Neural cell (in vitro differentiated cells): Measurements from ENCODE around the gene STRN. TPM values are rescaled to one million over a fixed set of nuclear protein-coding genes. Genes with fewer than 3 reads are reported as not detected.
A peak's percentile ranks its signal among the peaks of the same experiment; 100 is the strongest.

Experiments
- H2AFZ ChIP-seq: fragments of 200-600, 300-800 bp; sonication (generic), shearing (Covaris generic); 2 replicates; pipeline ENCODE4 v1.6.0; 2014; ENCODE audit warnings: low read depth, mild to moderate bottlenecking, antibody characterized with exemption, low read length, moderate library complexity
- H3F3A ChIP-seq: fragments of 200-600 bp; shearing (Covaris generic); 2 replicates; pipeline ENCODE4 v1.6.1; 2016; ENCODE audit warnings: mild to moderate bottlenecking, moderate library complexity, mixed read lengths, antibody characterized with exemption, low read length; ENCODE audit not compliant: insufficient read depth, poor library complexity, severe bottlenecking
- H3K27ac ChIP-seq: fragments of 200-600, 300-800 bp; sonication (generic), shearing (Covaris generic); 2 replicates; pipeline ENCODE4 v1.5.1; 2014; ENCODE audit warnings: mild to moderate bottlenecking, low read length, moderate library complexity
- H3K27me3 ChIP-seq: fragments of 300-800, 200-600 bp; sonication (generic), shearing (Covaris generic); 2 replicates; pipeline ENCODE4 v1.6.0; 2014; ENCODE audit warnings: mild to moderate bottlenecking, low read depth, low read length, moderate library complexity; ENCODE audit not compliant: insufficient read depth
- H3K36me3 ChIP-seq: fragments of 300-800, 200-600 bp; sonication (generic), shearing (Covaris generic); 2 replicates; pipeline ENCODE4 v1.5.1; 2014; ENCODE audit warnings: mild to moderate bottlenecking, antibody characterized with exemption, low read length, moderate library complexity; ENCODE audit not compliant: insufficient read depth
- H3K4me2 ChIP-seq: fragments of 300-800, 200-600 bp; sonication (generic), shearing (Covaris generic); 2 replicates; pipeline ENCODE4 v1.6.0; 2014; ENCODE audit warnings: mild to moderate bottlenecking, low read length
- H3K4me3 ChIP-seq: fragments of 300-800, 200-600 bp; sonication (generic), shearing (Covaris generic); 2 replicates; pipeline ENCODE4 v1.5.1; 2014; ENCODE audit warnings: mild to moderate bottlenecking, low read length, moderate library complexity
- H3K79me2 ChIP-seq: fragments of 200-600 bp; shearing (Covaris generic); replicated peaks from 2 replicates; pipeline ENCODE4 v1.6.0; 2014; ENCODE audit warnings: mild to moderate bottlenecking, low read length, moderate library complexity; ENCODE audit not compliant: insufficient read depth
- H3K9ac ChIP-seq: fragments of 300-800, 200-600 bp; sonication (generic), shearing (Covaris generic); 2 replicates; pipeline ENCODE4 v1.6.1; 2016; ENCODE audit warnings: mild to moderate bottlenecking, low read length, mixed read lengths
- H3K9me2 ChIP-seq: fragments of 200-600 bp; shearing (Covaris generic); 2 replicates; pipeline ENCODE4 v1.6.1; 2016; ENCODE audit warnings: mild to moderate bottlenecking, low read length, mixed read lengths; ENCODE audit not compliant: insufficient read depth
- H3K9me3 ChIP-seq: fragments of 200-600, 300-800 bp; sonication (generic), shearing (Covaris generic); 2 replicates; pipeline ENCODE4 v1.6.1; 2016; ENCODE audit warnings: mild to moderate bottlenecking, mixed run types, low read length, moderate library complexity, mixed read lengths
- H4K20me1 ChIP-seq: fragments of 200-600 bp; shearing (Covaris generic); 2 replicates; pipeline ENCODE4 v1.6.1; 2016; ENCODE audit warnings: mild to moderate bottlenecking, mixed run types; ENCODE audit not compliant: insufficient read depth
- CTCF ChIP-seq: fragments of 450-650 bp; IDR thresholded peaks from 2 replicates; pipeline ENCODE4 v1.5.1; 2014; ENCODE audit warnings: antibody characterized with exemption, mild to moderate bottlenecking, moderate library complexity; ENCODE audit not compliant: poor library complexity, severe bottlenecking
- EP300 ChIP-seq: fragments of 450-650 bp; conservative IDR thresholded peaks from 2 replicates; pipeline ENCODE4 v1.6.1; 2014; ENCODE audit warnings: antibody characterized with exemption, mild to moderate bottlenecking, moderate library complexity; ENCODE audit not compliant: poor library complexity, severe bottlenecking
- EZH2 ChIP-seq: fragments of 200-600, 300-800 bp; shearing (Covaris generic), sonication (generic); IDR thresholded peaks from 2 replicates; pipeline ENCODE4 v1.6.1; 2014; ENCODE audit warnings: antibody characterized with exemption, low read length, borderline replicate concordance, mild to moderate bottlenecking; ENCODE audit not compliant: insufficient read depth, poor library complexity, severe bottlenecking
- MXI1 ChIP-seq: fragments of 450-650 bp; conservative IDR thresholded peaks from 2 replicates; pipeline ENCODE4 v1.6.1; 2014; ENCODE audit warnings: antibody characterized with exemption, mild to moderate bottlenecking; ENCODE audit not compliant: poor library complexity, severe bottlenecking
- POLR2AphosphoS5 ChIP-seq: IDR thresholded peaks from 2 replicates; pipeline ENCODE4 v1.6.1; 2012
- RAD21 ChIP-seq: fragments of 450-650 bp; conservative IDR thresholded peaks from 2 replicates; pipeline ENCODE4 v1.6.1; 2014; ENCODE audit warnings: antibody characterized with exemption, mild to moderate bottlenecking, moderate library complexity
- REST ChIP-seq: IDR thresholded peaks from 2 replicates; pipeline ENCODE4 v1.6.1; 2012; ENCODE audit warnings: borderline replicate concordance
- SMC3 ChIP-seq: fragments of 450-650 bp; conservative IDR thresholded peaks from 2 replicates; pipeline ENCODE4 v1.6.1; 2014; ENCODE audit warnings: antibody characterized with exemption, mild to moderate bottlenecking, moderate library complexity; ENCODE audit not compliant: poor library complexity
- TAF1 ChIP-seq: IDR thresholded peaks from 2 replicates; pipeline ENCODE4 v1.6.1; 2012; ENCODE audit warnings: low read depth
- polyA plus RNA-seq: library from polyadenylated mRNA; depleted of rRNA; stranded (reverse); fragments of >200 nt; gene quantifications from 2 replicates; pipeline ENCODE4 v1.2.3, GENCODE V29; 2014

Gene STRN
- polyA plus RNA-seq, 1 donor from 2014 or later = 9.9 TPM

- no peak for TF ChIP-seq EZH2
- TF ChIP-seq SMC3 = no peak
- no peak for TF ChIP-seq EP300
- TF ChIP-seq RAD21 = no peak
- TF ChIP-seq POLR2AphosphoS5 = no peak
- no peak for TF ChIP-seq REST
- no peak for TF ChIP-seq MXI1
- TF ChIP-seq CTCF = no peak
- TF ChIP-seq TAF1 = no peak
- Histone ChIP-seq H3F3A (no peaks in the 10 kb centered on the region), H3K36me3 (no peaks in the 10 kb centered on the region), H3K9ac (peak overlapping the region; percentile 45), H3K79me2 (peaks cover 27% of the 10 kb centered on the region), H3K4me2 (peak overlapping the region; percentile 74), H3K27me3 (peaks cover 5% of the 10 kb centered on the region), H3K4me3 (peak overlapping the region; percentile 76), H4K20me1 (no peaks in the 10 kb centered on the region), H2AFZ (peak overlapping the region; percentile 56), H3K9me3 (no peaks in the 10 kb centered on the region), H3K27ac (no peak overlapping the region), H3K9me2 (no peaks in the 10 kb centered on the region)
These were observed 1.0 kb upstream of the STRN start for GRCh38 chr2:36967236-36967876.

- H3F3A ChIP-seq = no peaks in the 10 kb centered on the region
- H3K27me3 ChIP-seq = peaks cover 5% of the 10 kb centered on the region
- peak overlapping the region; percentile 47 for H3K4me2 ChIP-seq
- H3K36me3 ChIP-seq = no peaks in the 10 kb centered on the region
- TF ChIP-seq EZH2 (no peak), RAD21 (no peak), TAF1 (no peak), CTCF (no peak), POLR2AphosphoS5 (no peak), MXI1 (no peak), EP300 (no peak), SMC3 (no peak), REST (no peak)
- H4K20me1 ChIP-seq = no peaks in the 10 kb centered on the region
- H3K27ac ChIP-seq = no peak overlapping the region
- peak overlapping the region; percentile 77 for H3K9ac ChIP-seq
- peak overlapping the region; percentile 57 for H2AFZ ChIP-seq
- no peaks in the 10 kb centered on the region for H3K9me3 ChIP-seq
- H3K9me2 ChIP-seq = no peaks in the 10 kb centered on the region
- peaks cover 27% of the 10 kb centered on the region for H3K79me2 ChIP-seq
- H3K4me3 ChIP-seq = peak overlapping the region; percentile 76
These were observed 476 bp downstream of the STRN start for GRCh38 chr2:36965751-36966369.
